ENCODE measurements around the gene TFAP2C. TPM values are rescaled to one million over a fixed set of nuclear protein-coding genes. Genes with fewer than 3 reads are reported as not detected.

The TFAP2C gene
- total and polyA plus RNA-seq, 2 donors (not counting 3 experiments of a cell fraction or from before 2014, with no cell fraction given) = 0.06 TPM; not detected in 1

DNA sequence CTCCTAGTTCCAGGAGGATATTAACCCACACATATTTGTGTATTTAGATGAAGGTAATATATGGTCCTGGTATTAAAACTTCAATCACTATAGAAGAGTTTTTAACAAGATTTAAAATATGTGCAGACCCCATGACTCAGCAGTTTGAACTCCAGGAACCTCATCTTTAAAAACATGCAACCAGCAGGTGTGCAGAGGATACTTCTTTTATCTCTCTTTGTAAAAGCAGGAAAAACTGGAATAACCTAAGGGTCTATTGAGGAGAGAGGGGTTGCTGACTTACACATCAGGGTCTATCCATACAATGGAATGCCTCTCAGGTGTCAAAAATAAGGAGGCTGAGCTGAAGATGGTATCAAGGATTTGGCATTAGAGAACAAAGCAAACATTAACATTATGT, 36.9 kb upstream of the TFAP2C start:
- no peaks in the 10 kb centered on the region for H3K4me1 ChIP-seq (ENCODE audit: control insufficient read depth, extremely low read depth, insufficient read depth, low read length)
- intact Hi-C loops (cut with micrococcal nuclease) (no loop called here), dilution Hi-C loops (cut with MboI; ENCODE audit: extremely low pct_ligation_motif_present, low sequenced_read_pairs) (no loop called here)
- no peaks in the 10 kb centered on the region for H3K79me2 ChIP-seq (ENCODE audit: control insufficient read depth, insufficient read depth, low read length)
- no peak for DNase-seq (ENCODE audit: low read depth, low spot score)
- no peak overlapping the region for H3K9ac ChIP-seq (replicated peaks; ENCODE audit: extremely low read depth, insufficient read depth, low read length)
- H3K36me3 ChIP-seq (ENCODE audit: control insufficient read depth in 2 of 2, extremely low read depth in 1 of 2, insufficient read depth in 2 of 2, low read length in 2 of 2) = no peaks in the 10 kb centered on the region
- H3K9me3 ChIP-seq (replicated peaks; ENCODE audit: control insufficient read depth, insufficient read depth, low read length) = no peaks in the 10 kb centered on the region
- POLR2A ChIA-PET = no interaction called here
- H4K20me1 ChIP-seq (replicated peaks; ENCODE audit: control insufficient read depth, extremely low read depth, insufficient read depth, low read length) = no peaks in the 10 kb centered on the region
- BruUV-seq (replicated peaks) = no TSS peak
- no peak overlapping the region for H3K4me3 ChIP-seq (replicated peaks in 1 of 3; ENCODE audit: insufficient read depth in 1 of 3, low read depth in 1 of 3, low read length in 3 of 3)
- no peak for FAIRE-seq
- TF ChIP-seq POLR2AphosphoS5 (IDR thresholded peaks at IDR 0.05; ENCODE audit: insufficient read depth, low read depth, low read length) (no peak), FOS (IDR thresholded peaks at IDR 0.05; ENCODE audit: borderline replicate concordance, insufficient read depth, low read length) (no peak), EZH2 (IDR thresholded peaks at IDR 0.05; ENCODE audit: borderline replicate concordance, low read depth, low read length, severe bottlenecking) (no peak), CTCF (IDR thresholded peaks at IDR 0.05; ENCODE audit: extremely low read depth in 1 of 2, insufficient read depth in 1 of 2, low read depth in 1 of 2, low read length in 2 of 2) (no peak), POLR2A (IDR thresholded peaks at IDR 0.05; ENCODE audit: low read depth, low read length) (no peak), MYC (IDR thresholded peaks at IDR 0.05; ENCODE audit: low read depth, low read length) (no peak), GATA2 (IDR thresholded peaks at IDR 0.05; ENCODE audit: insufficient read depth, insufficient read length, low read depth, low read length) (no peak), JUN (IDR thresholded peaks at IDR 0.05; ENCODE audit: borderline replicate concordance, insufficient read depth, insufficient read length, low read depth) (no peak), MAX (IDR thresholded peaks at IDR 0.05; ENCODE audit: insufficient read depth, insufficient read length) (no peak)
- H3K9me1 ChIP-seq (replicated peaks; ENCODE audit: control insufficient read depth, extremely low read depth, insufficient read depth, low read length) = no peaks in the 10 kb centered on the region
- no peak overlapping the region for H3K27ac ChIP-seq (ENCODE audit: insufficient read depth, low read depth, low read length)
- CTCF ChIA-PET = no interaction called here
- H3K27me3 ChIP-seq (ENCODE audit: control insufficient read depth in 2 of 2, insufficient read depth in 2 of 2, low read length in 2 of 2) = no peaks in the 10 kb centered on the region
- H3K4me2 ChIP-seq (ENCODE audit: insufficient read depth, low read length) = no peak overlapping the region
- no peak overlapping the region for H2AFZ ChIP-seq (ENCODE audit: low read depth, low read length)

Data from endothelial cell of umbilical vein (primary cell).